M059J (cell line): ENCODE data around the gene OR2T6. TPM values are rescaled to one million over a fixed set of nuclear protein-coding genes. Genes with fewer than 3 reads are reported as not detected.
"Not testable (repeated sequence)": the region's sequence is repeated elsewhere in the genome, so short reads cannot be mapped to it uniquely, and the experiment has no call there.

ENCODE experiments used
- DNase-seq: peaks from one replicate; pipeline ENCODE4 v3.0.0-alpha.2; 2012; ENCODE audit warnings: low read depth
- total RNA-seq: library from RNA; depleted of rRNA; stranded (reverse); fragments of >200 nt; shearing (Covaris generic); gene quantifications from 2 replicates; pipeline ENCODE4 v1.2.3, GENCODE V29; 2014; rRNA removed

Gene OR2T6, protein sequence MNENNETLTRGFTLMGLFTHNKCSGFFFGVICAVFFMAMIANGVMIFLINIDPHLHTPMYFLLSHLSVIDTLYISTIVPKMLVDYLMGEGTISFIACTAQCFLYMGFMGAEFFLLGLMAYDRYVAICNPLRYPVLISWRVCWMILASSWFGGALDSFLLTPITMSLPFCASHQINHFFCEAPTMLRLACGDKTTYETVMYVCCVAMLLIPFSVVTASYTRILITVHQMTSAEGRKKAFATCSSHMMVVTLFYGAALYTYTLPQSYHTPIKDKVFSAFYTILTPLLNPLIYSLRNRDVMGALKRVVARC
- not detected in 2 replicates for total RNA-seq

DNA sequence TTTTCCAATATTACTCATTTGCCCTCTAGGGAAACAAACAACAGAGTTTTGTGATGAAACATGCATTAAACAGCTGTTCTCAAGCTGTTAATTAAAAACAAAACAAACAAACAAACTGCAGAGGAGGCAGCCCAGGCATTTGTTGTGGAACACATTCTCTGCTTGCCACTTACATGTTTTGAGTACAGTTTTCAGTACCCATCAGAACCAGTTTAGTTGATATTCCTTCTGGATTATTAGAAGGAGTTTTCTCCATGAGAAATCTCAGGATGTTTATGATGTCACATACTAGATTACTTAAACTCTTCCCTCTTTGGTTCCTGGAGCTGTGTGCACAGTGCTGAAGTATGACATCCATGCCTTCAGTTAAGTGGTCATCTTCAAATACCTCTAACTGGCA, at the start of gene OR2T6:
Gene OR2T6 (plus strand): TSS at position 301 of the 400 bp plus-strand sequence. CDS start 11,863 bp downstream, outside the sequence.
- no peak for DNase-seq

- DNase-seq: no peak
Observed at GRCh38 chr1:248343451-248343850, 32.1 kb upstream of the OR2T6 start.

GRCh38 chr1:248348475-248348874, 27.1 kb upstream of the OR2T6 start, which contains the start of gene OR14C36:
Gene OR14C36 (plus strand): TSS chr1:248348775. CDS start chr1:248348775, 0 bp downstream.
- DNase-seq: no peak

DNA sequence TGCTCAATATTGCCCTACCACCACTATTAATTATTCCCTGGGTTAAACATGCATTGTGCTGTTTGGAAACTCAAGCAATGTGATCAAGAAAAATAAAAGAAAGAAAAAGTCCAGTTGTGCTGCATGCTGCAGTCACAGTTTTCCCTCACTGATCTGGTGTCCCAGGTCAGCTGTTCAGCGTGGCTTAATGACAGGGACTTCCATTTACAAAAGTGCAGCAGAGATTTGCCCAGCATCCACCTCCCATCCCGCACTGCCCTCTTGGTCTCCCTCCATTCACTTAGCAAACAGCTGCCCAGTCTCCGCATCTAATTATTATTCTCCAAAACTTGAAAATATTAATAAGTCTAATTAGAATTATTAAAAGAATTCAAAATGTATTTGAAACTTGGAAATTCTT, 16.1 kb upstream of the OR2T6 start:
- no peak for DNase-seq

DNA sequence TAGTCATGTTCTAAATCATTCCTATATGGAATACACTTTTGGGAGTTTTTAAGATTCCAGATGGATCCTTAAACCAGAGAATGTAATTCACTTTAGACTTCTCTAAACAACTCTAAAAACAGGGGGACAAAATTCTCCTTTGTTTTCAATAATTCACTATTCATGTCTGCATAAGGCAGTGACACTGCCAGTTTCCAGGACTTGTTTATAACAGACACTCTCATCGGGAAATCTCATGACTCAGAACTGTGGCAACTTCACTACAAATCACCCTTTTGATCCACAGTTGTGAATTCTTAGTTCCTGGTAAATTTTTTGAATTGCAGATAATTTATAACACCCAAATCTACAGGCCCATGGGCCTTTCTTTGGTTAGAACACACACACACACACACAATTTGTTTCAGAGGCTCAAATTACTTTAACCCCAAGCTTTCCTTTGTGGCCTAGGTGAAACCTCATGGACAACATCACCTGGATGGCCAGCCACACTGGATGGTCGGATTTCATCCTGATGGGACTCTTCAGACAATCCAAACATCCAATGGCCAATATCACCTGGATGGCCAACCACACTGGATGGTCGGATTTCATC, 14.3 kb upstream of the OR2T6 start, which contains the start of gene OR2T4:
Gene OR2T4 (plus strand): TSS at position 545 of the 595 bp plus-strand sequence. CDS start 0 bp downstream, at position 545.
- DNase-seq: no peak

GRCh38 chr1:248366609-248367008, 8.9 kb upstream of the OR2T6 start:
- no peak for DNase-seq

- DNase-seq: no peak
Observed at GRCh38 chr1:248372394-248372793, 3.2 kb upstream of the OR2T6 start.

GRCh38 chr1:248373761-248374160, 1.8 kb upstream of the OR2T6 start:
- no peak for DNase-seq

DNA sequence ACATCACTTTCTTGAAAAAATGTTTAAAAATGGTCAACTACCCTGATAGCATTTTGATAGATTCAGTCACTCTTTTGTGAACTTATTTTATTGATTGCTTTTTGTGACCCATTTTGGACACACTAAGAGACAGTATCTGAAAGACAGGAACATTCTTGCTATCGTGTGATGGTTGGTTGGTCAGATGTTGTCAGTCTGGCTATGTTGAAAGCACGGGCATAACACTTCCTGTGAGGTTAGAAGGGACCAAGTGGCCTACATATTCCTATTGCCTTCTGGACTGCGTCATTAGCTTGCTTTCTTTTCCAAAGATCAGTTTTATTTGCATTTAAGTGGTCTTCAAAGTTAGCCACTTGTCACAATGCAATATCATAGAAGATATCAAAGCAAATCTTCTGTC, 1.4 kb downstream of the OR2T6 start:
- DNase-seq: no peak

- no peak for DNase-seq
Observed at GRCh38 chr1:248380854-248381253, 5.3 kb downstream of the OR2T6 start.

GRCh38 chr1:248388426-248388825, 12.9 kb downstream of the OR2T6 start:
- no peak for DNase-seq

DNA sequence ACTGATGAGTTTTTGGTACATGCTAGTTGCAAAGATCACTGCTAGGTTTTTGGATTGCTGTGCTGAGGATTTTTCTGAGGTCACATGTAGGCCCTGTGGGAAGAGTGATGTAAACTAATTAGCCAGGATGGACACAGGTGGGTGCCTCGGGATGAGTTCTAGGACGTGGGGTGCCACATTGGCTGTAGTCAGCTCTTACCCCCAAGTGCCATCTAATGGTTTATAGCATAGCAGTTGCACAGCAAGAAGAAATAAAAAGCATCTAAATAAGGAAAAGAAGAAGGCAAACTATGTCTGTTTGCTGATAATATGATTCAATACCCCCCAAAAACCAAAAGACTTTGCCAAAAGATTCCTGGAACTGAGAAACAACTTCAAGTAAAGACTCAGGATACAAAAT, 17.5 kb downstream of the OR2T6 start:
- no peak for DNase-seq

GRCh38 chr1:248402748-248403147, 27.2 kb downstream of the OR2T6 start, which contains the start of gene OR2T1:
Gene OR2T1 (plus strand): TSS chr1:248403048. CDS start chr1:248406148, 3,100 bp downstream.
- no peak for DNase-seq

DNA sequence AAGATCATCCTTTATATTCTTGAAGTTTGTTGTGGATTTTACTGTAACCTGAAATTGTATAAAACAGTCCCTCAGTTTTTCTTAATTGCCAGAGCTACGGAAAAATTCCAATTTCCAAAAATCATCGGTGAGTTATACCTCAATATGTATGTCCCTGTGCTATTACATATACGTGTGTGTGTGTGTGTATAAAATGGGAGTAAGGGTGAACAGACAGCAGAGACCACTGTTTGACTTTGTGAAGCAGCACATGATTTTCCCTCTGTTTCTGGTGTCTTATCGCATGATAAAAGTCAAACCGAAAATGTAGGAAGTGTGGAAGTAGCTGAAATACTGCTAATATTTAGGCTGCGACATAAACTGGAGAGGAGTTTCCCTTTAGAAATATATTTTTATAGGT, 28.5 kb downstream of the OR2T6 start:
- DNase-seq: no peak

- DNase-seq: no peak
Observed at GRCh38 chr1:248406721-248407692, 31.5 kb downstream of the OR2T6 start.

DNA sequence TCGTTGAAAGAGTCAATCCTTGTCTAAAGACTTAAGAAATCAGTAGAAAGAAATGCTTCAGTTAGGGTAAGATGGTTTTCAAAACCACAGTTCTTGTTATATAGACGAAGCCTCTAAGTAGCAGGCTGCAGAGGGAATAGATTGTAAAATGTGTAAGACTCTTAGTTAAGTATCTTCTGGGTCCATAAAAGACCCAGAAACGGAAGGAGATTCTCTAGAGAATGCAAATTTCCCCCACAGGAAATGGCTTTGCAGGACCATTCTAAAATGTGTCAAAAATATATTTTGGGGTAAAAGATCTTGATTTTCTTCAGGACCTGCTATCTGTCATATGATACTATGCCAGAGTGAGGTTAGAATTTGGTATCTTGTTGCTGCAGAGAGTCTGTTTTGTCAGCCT, 40.7 kb downstream of the OR2T6 start:
- DNase-seq: no peak

DNA sequence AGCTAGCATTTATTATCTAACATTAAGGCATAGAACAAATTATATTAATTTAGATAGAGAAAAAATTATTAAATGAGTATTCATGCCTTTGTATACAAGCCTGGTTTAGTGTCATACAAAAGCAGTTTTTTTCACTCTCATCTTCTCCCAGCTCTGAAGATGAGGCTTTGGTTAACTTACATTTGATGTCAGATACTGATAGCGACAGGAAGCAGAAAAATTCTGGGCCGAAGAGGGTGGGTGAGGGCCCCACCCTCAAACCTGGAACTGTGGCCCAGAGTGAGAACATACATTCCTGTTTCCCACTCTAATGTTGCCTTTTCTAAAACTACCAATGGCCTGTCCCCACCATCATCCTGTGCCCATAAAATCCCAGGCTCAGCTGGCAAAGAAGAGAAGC, 42.3 kb downstream of the OR2T6 start:
- no peak for DNase-seq

DNA sequence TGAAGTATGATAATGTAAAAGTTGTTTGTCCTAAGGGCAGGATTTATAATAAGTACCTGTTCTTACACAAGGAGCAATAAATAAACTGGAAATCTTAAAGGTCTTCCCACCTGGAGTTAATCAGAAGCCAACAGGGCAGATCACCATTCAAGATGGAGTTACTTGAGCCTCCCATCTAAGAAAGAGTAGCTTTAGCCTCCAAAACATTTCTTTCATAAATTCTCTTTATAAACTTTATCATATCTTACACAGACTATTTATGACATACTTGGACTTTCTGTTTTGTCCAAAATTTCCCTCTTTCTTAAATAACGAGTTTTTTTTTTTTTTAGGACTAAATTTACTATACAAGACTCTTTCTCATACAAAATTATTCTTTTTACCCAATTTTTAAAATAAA, 45.8 kb downstream of the OR2T6 start:
- DNase-seq: no peak

DNA sequence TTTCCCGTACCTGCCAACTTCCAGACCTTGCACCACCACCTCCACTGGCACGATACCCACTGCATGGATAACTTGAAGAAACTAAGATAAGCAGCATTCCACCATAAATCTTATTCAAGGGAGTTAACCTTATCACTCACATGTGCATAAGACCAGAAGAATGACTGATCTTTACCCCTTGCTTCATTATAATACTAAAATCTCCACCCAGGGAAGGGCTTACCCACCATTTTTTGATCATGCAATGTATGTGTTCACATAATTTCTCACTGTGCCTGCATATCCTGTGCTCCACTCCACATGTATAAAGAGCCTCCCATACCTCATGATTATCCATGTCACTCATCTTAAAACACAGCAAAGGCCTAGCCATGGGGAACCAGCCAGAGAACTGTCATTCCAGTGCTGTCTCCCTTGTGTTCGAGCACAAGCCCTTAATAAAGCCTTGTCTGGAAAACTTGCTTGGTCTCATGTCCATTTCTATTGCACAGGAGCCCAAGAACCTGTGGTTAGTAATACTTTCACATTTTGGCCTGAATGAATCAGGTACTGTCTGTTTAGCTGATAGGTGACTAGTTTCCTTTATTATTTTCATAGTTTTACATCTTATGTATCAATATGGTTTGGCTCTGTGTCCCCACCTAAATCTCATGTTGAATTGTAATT, 52.1 kb downstream of the OR2T6 start:
- not testable (repeated sequence) for DNase-seq

GRCh38 chr1:248428192-248428533, 52.6 kb downstream of the OR2T6 start:
- DNase-seq: not testable (repeated sequence)

DNA sequence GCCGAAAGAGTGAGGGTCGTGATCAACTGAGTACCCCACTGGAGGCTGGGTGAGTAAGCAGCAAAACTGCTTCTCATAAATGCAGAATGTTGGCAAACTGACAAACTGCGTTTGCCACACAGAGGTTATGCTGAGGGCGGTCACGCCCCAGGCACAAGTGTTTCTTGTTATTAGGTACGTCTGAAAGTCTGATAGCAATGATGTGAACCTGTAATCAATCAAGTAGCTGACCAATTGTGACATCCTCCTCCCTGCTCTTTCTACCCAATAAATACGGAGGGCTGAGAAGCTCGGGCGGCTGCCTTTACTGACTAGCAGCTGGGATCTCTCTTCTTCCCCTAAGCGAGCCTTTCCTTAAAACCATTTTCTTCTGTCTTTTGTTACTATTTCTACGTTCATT, 56.1 kb downstream of the OR2T6 start:
- not testable (repeated sequence) for DNase-seq
